Suppressor macrophage (primary cell): ENCODE results near the gene LEKR1.
A peak's percentile ranks its signal among the peaks of the same experiment; 100 is the strongest.
"Not testable (repeated sequence)": the region's sequence is repeated elsewhere in the genome, so short reads cannot be mapped to it uniquely, and the experiment has no call there.

Experiments
- DNase-seq, 4 experiments: peaks; one replicate each; pipeline ENCODE4 v3.0.0-alpha.2; 2020 to 2022

Gene LEKR1

GRCh38 chr3:156908398-156908797, 82.2 kb downstream of the LEKR1 start:
- no peak for DNase-seq

DNA sequence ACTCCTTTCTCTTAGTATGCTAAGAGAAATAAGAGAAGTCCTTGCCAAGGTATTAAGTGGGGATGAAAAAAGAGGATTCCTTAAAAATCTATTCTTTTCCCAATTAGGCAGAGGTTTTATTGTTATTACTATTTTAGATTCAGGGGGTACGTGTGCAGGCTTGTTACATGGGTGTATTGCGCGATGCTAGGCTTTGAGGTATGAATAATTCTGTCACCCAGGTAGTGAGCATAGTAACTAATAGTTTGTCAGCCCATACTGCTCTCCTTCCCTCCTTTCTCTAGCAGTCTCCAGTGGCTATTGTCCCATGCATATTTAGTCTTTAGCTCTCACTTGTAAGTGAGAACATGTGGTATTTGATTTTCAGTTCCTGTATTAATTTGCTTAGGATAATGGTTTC, 83.9 kb downstream of the LEKR1 start:
- no peak for DNase-seq

- not testable (repeated sequence) for DNase-seq
Observed at GRCh38 chr3:156910831-156911230, 84.7 kb downstream of the LEKR1 start.

- not testable (repeated sequence) for DNase-seq
Observed at GRCh38 chr3:156914300-156914699, 88.1 kb downstream of the LEKR1 start.

DNA sequence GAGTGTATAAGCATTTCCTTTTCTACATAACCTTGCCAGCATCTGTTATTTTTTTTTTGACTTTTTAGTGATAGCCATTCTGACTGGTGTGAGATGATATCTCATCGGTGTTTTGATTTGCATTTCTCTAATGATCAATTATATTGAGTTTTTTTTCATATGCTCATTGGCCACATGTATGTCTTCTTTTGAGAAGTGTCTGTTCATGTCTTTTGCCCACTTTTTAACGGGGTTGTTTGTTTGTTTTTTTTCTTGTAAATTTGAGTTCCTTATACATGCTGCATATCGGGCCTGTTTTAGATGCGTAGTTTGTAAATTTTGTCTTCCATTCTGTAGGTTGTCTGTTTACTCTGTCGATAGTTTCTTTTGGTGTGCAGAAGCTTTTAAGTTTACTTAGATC, 89.2 kb downstream of the LEKR1 start:
- no peak for DNase-seq

DNA sequence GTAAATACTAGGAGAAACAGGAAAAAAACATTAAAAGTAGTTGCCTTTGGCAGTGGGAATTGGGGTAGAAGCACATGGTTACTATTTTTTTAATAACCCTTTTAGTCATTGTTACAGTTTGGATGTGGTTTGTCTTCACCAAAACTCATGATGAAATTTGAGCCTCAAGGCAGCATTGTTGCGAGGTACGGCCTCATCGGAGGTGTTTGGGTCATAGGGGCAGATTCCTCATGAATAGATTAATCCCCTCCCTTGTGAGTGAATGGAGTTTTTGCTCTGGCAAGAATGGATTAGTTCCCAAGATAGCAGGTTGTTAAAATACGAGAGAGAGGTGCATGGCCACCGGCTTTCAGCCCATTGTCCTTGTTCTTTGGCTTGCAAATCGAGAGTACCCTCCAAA, 92.6 kb downstream of the LEKR1 start:
- no peak for DNase-seq

- no peak for DNase-seq
Observed at GRCh38 chr3:156919818-156920217, 93.7 kb downstream of the LEKR1 start.

DNA sequence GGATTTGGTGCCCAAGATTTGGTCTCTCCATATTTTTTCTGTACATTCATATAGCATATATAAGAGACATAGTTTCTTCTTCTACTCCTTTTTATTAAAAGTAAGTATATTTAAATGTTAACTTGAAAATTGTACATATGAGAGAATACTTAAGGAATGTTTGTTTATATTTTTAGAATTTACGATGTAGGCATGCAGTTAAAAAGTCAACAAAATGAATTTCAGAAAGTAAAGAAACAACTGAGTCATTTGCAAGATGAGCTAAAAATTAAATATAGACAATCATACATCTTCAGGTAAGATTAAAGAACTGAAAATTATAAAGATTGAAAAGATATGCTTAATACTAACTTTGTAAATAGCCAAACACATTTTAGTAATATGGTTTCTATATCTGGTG, 94.2 kb downstream of the LEKR1 start:
- no peak for DNase-seq

GRCh38 chr3:156923349-156923748, 97.2 kb downstream of the LEKR1 start:
- no peak for DNase-seq

- DNase-seq, result no peak
Observed at GRCh38 chr3:156938724-156939123, 112.6 kb downstream of the LEKR1 start.

- DNase-seq, result no peak
Observed at GRCh38 chr3:156939315-156939714, 113.2 kb downstream of the LEKR1 start.

- no peak for DNase-seq
Observed at GRCh38 chr3:156941311-156941710, 115.2 kb downstream of the LEKR1 start.

GRCh38 chr3:156948402-156949210, 122.5 kb downstream of the LEKR1 start:
- DNase-seq, result no peak

DNA sequence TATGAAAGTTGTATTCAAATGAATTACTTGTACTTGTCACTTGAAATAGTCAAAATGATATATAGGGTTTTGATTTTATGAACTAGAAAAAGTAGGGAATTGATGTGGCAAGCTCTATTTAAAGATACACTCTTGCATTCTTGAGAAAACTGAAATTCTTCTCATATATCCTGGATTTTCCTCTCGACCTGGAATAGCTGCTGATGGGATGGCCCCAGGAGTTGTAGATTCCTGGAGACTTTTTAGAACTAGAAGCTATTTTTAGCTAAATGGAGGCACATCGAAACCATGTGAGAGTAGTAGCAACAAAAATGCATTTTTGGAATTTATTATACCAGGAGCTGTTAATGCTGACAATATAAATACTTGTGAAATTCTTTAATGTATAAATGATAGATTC, 125.9 kb downstream of the LEKR1 start:
- DNase-seq, result no peak

- no peak for DNase-seq
Observed at GRCh38 chr3:156957715-156958114, 131.6 kb downstream of the LEKR1 start.

GRCh38 chr3:156963096-156963495, 136.9 kb downstream of the LEKR1 start:
- no peak for DNase-seq

DNA sequence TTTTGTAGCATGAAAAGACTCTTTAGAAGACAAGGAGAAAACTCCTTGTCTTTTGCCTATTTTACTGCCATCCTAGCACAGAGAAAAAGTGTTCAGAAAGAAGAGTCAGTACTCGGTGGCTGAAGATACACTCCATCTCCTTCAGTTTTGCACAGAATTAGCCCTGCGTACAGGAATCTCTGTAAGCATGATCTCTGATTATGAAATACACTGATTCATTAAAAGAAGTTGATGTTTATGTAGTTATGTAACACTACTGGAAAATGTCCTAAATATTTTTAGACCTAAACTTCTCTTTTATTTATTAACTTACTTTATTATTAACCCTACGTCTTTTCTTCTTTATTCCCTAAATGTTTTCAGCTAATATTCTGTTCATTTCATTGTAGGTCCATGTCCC, 138.4 kb downstream of the LEKR1 start:
- peak in 3 of 4 experiments; percentile 10 to 72 (median 45) for DNase-seq

- not testable (repeated sequence) for DNase-seq
Observed at GRCh38 chr3:156966349-156966748, 140.2 kb downstream of the LEKR1 start.

GRCh38 chr3:156973954-156974353, 147.8 kb downstream of the LEKR1 start:
- DNase-seq, result no peak

DNA sequence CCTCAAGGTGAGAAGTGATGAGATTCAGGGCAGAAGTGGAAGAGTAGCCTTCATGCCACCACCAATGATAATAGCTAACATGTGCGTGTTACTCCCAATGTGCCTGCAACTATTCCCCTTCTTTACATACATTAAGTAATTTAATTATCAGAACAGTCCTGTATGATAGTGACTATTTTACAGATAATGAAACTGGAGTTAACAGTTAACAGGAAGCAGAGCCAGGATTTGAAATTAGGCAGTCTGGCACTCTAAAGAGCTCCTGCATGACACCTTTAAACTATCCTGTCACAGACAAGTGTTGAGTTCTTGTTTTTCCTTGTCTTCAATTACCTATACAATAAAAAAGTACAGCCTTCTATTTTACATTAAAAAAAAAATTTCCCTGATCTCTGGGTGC, 148.8 kb downstream of the LEKR1 start:
- no peak for DNase-seq

DNA sequence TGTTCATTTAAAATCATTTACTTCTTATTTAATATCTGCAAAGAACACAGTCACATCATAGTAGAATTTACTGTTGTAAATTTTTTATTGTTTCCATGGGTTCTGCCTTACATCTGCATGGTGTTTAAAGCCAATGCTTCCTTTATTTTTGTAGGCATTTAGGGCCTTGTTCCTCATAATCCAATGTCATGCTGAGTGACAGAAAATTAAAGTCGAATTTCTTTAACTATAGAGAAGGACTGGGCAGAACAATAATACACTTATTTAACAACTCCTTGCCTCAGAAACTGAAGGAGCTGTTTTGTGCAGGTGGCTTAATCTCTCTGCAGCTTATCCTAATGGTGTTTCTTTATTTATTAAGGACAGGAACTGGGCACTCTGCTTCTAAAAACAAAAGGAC, 149.6 kb downstream of the LEKR1 start:
- DNase-seq, result peak in 2 of 4 experiments; percentile 21 to 54

DNA sequence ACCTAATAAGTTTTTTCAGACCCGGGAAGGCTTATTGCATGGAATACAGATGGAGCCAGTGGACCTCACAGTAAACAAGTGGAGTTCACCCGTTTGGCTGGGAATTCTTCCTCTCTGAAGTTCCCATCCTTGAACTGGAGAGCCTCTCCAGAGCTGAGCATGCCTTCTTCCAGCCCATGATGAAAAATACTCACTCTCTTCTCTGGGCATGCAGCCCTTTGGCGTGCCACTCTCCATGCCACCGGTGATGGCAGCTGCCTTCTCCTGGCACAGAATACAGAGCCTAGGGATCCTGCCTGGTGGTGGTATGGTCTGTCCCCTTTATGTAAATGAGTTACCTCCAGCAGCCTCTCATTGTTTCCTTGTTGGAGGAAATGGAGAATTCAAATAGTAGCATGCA, 150.8 kb downstream of the LEKR1 start:
- DNase-seq, result no peak

DNA sequence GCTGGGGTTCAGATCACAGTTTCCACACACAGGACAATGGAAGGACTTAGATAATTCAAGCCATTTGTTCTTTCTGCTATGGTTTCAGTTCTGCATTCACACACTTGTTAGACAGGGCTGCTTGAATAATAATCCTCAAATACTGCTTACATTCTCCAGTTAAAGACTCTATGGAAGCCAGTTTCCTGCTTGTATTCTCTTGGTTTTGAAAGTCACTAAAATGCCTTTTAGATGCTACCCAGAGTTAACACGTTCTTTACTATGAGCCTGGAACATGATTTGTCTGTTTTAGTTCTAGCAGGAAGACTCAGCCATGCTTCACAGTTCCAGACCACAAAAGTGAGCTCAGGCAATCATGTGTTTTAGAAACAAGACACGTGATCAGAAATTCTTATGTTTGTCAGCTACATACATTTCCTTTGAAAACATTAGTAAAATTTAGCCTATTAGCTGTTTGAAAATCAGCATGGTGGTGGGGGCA, 152.4 kb downstream of the LEKR1 start:
- DNase-seq, result peak; percentile 20 to 70 (median 49)

GRCh38 chr3:156981005-156981404, 154.9 kb downstream of the LEKR1 start:
- DNase-seq, result no peak

DNA sequence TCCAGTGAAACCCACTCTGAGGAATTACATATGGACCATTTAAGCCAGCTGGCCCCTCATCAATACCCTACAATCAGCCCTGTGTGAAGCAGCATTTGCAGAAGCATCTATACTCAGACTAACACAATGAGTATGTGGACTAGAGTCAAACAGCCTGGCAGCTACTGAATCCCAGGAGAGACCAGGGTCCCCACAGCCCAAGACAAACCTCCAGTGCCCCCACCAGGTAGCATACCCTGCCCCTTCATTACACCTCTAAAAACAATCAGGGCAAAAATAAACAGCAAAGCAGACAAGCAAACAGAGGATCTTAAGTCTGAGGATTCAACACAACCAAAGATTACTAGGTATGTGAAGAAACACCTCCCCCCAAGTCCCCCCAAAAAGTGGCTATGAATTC, 157.4 kb downstream of the LEKR1 start:
- DNase-seq, result no peak
